CD4-positive, alpha-beta T cell treated with Interleukin-6 for 4 hours (primary cell): ENCODE results near the gene FHDC1.

ENCODE experiments used
- DNase-seq: peaks from one replicate; pipeline ENCODE4 v3.0.0-alpha.2; 2020; ENCODE audit warnings: mixed read lengths

Gene FHDC1

GRCh38 chr4:153010146-153010545, 74.0 kb downstream of the FHDC1 start:
- no peak for DNase-seq

DNA sequence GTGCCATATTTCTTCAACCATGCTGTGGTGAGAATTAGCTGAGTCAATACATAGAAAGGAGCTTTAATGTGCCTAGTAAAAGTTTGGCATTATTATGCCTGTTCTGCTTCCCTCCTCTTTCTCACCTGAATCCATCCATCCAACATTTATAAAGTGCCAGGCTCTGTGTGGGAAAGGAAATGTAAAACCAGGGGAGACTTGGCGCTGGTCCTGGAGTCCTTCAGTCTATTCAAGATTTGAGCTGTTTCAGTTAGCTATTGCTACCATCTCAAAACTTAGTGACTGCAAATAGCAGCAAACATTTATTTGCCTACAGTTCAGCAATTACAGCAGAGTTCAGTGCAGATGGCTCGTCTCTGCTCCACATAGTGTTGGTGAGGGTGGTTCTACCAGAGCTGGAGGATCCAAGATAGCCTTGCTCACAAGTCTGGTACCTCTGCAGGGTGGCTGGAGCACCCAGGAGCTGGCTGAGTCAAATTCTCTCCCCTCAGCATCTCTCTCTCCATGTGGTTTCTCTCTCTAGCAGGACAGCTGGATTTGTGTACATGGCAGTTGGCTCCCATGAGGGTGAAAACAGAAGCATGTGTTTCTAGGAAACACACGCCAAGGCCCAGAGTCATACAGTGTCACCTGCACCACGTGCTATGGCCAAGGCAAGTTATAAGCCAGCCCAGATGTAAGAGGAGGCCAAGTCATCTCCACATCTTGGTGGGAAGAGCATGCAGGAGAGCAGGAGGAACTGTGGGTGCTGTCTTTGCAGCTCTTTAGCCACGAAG, 77.3 kb downstream of the FHDC1 start:
- no peak for DNase-seq

DNA sequence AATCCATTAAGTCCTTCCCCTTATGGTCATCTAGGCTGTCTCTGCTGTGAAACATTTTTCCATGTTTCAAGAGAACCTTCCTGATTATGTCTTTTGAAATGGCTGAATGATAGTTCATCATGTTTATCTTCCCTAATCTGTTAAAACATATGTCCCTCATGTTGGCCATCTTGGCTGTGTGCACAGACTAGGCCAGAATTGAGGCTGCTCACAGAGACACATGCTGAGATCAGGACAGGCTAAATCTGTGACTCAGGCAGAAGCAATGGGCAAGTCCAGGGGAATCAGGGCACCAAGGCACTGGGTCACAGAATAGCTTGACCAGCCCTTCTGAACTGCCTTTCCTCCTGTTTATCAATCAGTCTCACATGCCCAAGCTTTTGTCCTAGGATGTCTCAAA, 78.3 kb downstream of the FHDC1 start:
- no peak for DNase-seq

GRCh38 chr4:153016592-153016991, 80.5 kb downstream of the FHDC1 start:
- DNase-seq: no peak

GRCh38 chr4:153018031-153018430, 81.9 kb downstream of the FHDC1 start:
- no peak for DNase-seq

DNA sequence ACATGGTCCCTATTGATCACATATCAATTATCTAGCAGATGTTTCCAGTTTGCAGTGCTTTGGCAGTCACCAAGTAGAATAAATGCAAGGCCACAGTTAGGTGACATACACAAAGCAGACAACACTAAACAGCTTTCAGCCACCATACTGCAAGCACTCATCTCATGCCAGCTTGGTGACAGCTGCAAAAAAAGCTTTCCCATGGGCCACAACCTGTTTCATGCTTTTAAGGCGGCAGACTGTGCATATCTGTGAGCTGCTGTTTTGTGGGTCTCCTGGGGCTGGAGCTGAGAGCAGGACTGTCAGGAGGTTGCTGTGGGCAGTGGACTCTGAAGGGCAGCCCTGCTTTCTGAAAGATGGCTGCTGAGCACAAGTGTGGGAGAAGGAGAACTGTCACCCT, 82.6 kb downstream of the FHDC1 start:
- no peak for DNase-seq

DNA sequence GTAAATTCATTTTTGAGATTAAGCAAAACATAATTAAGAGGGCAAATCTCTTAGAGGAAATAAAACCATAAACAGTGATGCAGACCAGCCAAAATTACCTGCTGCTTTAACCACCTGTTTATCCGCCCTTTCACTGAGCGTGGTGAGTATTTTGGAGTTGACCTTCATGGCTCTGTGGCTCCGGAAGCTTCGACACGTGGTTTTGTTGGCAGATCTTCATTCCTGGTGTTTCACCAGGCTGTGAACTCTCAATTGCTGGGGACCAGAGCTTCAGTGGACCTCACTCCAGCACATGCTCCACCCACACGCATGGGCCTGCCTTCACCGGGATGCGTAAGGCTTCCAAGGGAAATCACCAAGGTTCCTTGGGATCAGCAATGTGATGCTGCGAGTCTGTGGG, 83.8 kb downstream of the FHDC1 start:
- DNase-seq: no peak

GRCh38 chr4:153020457-153020856, 84.3 kb downstream of the FHDC1 start:
- no peak for DNase-seq

- no peak for DNase-seq
Measured at GRCh38 chr4:153021276-153021675, 85.2 kb downstream of the FHDC1 start.

- no peak for DNase-seq
Measured at GRCh38 chr4:153022241-153022715, 86.2 kb downstream of the FHDC1 start.

- no peak for DNase-seq
Measured at GRCh38 chr4:153023139-153023538, 87.0 kb downstream of the FHDC1 start.

- DNase-seq: no peak
Measured at GRCh38 chr4:153023692-153024394, 87.7 kb downstream of the FHDC1 start.

DNA sequence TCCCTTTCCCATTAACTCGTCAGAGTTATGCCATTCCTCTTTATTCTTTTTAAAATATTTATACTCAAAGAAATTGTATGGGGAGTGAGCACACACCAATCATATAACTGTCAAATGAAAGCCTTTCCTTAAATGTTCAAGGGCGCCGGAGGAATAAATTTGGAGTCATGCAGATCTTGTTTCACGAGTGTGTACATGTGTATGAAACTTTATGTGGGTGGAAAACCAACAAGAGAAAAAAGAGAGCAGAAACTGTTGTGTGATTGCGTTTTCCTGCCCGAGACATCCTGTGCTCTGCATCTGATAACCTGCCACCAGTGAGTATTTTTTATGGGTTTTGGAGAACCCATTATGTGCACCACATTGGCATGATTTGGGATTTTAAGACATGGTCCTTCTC, 88.3 kb downstream of the FHDC1 start:
- no peak for DNase-seq

DNA sequence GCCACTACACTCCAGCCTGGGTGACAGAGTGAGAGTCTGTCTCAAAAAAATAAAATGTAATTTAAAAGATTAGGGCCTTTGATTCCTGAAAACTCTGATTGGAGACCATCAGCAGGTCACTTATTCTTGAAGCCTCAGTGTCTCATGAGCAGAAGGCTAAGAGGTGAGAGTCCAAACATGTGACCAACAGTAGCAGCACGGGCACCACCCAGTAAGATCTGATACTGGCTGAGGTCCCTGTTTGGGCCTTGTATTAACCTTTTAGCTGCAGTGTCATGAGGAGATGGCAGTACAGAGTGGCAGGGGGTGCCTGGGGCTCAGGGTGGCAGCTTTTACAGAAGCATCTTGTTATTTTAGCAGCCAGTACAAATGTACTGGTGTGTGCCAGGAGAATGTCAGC, 89.3 kb downstream of the FHDC1 start:
- no peak for DNase-seq

DNA sequence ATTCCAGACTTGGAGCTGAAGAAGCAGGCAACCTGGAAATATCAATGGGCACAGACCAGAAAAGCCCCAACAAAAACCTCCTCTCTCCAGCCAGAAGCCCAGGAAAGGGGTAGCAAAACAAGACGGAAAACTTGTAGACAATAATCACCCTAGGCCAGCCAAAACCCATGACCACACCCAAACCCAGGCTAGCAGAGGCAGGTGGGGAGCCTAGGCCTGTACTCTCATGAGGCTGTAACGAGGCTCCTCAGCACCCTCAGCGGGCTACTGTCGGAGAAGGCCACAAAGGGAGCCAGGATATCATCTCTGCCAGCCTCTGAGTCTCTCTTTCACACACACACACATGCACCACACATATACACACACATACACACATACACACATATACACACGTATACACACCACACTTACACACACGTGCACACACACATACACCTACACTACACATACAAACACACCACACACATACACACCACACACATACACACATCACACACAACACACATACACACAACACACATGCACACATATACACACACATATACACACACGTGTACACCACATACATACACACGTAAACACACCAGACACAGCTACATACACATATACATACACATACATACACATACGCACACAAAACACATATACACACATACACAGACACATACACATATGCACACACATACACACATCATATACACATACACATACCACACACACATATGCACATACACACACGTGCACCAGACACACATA, 90.6 kb downstream of the FHDC1 start:
- DNase-seq: no peak

- DNase-seq: no peak
Measured at GRCh38 chr4:153027866-153028265, 91.7 kb downstream of the FHDC1 start.

GRCh38 chr4:153028535-153028934, 92.4 kb downstream of the FHDC1 start:
- no peak for DNase-seq
